HPDE6-E6E7 (cell line): ENCODE data around the gene PANK3.
A peak's percentile ranks its signal among the peaks of the same experiment; 100 is the strongest.
"Not testable (repeated sequence)": the region's sequence is repeated elsewhere in the genome, so short reads cannot be mapped to it uniquely, and the experiment has no call there.

Experiments
- DNase-seq: peaks from one replicate; pipeline ENCODE4 v3.0.0; 2011; ENCODE audit warnings: missing footprints; ENCODE audit errors: extremely low spot score

The PANK3 gene

DNA sequence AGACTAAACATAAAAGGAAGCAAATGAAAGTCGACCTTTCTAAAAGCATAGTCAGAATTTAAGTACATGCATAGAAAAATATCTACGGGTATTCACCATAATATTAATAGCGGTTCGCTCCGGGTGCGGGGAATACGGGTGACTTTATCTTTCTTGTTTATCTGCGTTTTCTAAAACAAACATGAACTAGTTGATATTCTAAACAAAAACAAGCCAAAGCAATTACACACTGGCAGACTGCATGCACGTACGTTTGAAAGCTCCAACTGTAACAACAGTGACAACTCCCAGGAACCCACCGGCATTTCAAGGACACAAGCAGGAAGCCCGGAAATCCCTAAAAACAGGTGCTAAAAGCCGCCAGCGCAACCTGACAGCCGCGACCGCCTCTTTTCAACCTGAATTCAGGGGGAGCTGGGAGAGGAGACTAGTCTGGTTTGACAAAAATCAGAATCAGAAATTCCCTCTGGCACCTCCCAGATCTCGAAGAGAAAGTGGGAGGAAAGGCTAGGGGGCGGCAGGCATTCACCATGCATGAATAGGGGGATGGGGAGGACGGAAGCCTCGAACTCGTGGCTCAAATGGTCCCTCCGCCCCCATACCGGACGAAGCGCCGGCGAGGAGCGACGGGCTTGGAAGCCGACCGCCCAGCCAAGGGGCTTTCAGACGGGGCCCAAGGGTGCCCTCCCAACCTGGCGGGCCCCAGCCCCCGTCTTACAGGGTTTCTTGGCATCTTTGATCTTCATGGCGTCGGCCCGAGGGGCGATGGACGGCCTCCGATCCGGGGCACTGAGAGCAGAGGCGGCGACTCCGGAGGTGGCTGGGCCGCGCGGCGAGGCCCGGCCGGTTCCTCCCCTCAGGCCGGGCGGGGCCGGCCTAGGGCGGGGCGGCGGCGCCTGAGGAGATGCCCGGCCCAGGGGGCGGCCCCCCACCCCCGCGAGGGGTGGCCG is at the start of gene PANK3:
PANK3 (minus strand) TSS at position 831 of the 950 bp plus-strand sequence; CDS start at position 746, 85 bp downstream.
- peak; percentile 67 for DNase-seq

DNA sequence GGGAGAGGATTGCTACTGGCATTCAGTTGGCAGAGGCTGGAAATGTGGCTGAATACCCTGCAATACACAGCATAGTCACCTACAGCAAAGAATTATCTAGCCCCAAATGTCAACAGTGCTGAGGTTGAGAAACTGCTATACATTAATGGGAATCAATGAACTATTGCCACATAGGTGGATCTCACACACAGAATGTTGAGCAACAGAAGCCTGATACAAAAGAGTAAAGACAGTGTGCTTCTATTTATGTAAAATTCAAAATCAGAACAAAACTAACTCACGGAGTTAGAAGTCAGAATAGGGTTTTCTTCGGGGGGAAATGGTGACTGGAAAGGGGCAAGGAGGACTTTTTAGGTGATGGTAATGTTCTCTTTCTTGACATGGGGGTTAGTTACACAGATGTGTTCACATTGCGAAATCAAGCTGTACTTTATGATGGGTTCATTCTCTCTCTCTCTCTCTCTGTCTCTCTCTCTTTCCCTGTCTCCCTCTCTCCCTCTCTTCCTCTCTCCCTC is 45.7 kb upstream of the PANK3 start:
- no peak for DNase-seq

DNA sequence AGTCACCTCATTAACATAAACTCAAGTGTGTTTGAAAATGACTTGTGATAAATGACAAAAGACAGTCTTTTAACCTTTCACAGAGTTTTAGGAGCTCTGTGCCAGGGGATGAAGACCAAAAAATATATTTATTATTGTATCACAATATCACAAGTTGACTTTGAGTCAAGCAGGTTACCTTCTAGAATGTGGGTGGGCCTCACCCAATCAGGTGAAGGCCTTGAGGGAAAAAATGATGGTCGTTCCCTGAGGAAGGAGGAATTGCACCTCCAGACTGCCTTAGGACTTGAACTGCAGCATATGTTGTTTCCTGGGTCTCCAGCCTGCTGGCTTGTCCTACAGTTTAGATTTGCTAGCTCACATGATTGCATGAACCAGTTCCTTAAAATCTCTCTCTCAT is 41.6 kb upstream of the PANK3 start:
- DNase-seq = no peak

DNA sequence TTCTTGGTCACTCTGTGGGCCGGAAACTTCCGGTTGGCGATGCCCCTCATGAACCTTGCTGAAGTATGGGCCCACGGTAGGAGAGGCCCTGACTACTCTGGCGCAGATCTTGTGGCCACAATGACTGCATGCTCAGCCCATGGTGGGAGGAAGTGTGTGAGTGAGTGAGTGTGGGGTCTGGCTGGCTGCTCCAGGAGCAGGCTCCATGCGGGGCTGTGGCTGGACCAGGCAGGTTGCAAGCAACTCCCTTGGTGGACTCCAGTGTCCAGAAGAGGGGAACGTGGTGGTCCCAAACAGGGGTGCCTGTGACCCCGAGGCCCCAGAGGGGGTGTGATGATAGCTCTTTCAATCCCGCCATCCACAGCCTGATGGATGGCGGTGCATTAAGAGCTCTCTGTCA is 35.5 kb upstream of the PANK3 start:
- no peak for DNase-seq

DNA sequence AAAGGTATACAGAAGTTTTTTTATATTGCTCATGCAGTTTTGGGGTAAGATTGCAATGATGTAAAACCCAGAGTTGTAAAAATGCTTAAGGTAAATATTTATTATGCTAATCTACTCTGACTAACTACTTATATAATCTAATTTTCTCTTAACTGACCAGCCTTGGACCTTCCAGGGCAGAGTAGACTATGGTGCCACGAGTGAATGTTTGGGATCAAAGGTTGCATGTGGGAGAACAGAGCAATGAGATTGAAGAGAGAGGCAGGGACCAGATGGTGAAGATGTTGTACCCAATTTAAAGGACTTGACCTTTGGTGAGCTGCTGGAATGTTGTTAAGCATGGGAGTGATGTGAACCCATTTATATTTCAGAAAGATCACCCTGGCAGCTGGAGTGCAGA is 34.8 kb upstream of the PANK3 start:
- no peak for DNase-seq

DNA sequence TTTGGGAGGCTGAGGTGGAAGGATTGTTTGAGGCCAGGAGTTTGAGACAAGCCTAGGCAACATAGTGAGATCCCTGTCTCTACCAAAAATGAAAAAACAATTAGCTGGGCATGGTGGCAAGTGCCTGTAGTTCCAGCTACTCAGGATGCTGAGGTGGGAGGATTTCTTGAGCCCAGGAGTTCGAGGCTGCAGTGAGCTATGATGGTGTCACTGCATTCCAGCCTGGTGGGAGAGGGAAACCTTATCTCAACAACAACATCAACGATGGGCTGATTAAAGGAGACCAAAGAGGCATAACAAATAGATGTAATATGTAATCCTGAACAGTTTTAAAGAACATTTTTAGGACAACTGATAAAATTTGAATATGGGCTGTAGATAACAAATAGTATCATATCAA is 34.2 kb upstream of the PANK3 start:
- DNase-seq = no peak

DNA sequence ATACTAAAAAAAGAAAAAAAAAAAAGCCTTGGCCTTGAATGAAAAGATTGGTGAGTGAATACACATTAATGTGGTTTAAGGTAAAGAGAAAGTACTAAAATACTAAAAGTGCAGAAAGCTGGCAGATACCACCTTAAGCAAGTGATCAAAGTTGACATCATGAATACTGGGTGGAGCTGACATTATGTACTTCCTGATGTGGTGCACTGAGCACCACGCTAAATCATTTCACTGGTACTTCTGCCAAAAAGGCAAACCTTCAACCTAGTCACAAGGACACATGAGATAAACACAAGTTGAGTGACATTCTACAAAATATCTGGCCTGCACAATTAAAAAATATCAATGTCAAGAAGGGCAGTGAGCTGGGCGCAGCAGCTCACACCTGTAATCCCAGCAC is 33.8 kb upstream of the PANK3 start:
- DNase-seq = no peak

DNA sequence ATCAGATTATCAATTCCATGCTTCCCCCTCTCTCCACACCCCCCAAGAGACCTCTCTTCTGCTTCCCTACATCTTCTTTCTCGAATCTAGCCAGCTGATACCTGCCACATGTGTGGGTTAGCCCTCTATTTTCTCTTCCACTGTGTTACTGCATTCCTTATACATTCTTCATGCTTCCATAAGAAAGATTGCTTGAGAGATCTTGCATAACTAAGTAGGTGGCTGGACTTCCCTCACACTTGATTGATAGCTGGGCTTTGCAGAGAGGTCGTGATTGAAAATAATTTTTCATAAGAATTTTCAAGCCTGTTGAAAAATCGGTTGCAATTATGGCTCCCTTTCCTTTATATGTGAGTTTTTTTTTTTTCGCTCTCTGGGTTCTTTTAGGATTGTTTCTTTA is 33.0 kb upstream of the PANK3 start:
- DNase-seq = no peak

DNA sequence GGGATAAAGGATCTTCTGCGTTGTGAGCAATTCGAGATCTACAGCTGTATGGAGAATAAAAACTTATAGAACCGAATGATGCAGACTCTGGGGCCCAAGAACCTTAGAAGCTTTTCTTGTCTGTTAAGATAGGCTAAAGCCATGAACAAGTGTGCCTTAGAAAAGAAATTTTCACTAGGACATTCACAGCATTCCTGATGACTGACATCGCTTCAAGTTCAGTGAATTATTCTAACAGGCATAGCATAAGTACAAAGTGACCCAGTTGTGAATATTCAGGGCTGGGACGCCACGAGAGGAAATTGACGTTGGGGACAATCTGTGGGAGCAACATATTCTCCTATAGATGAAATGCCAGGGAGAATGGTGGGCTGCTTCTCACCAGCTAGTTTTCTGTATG is 32.0 kb upstream of the PANK3 start:
- no peak for DNase-seq

DNA sequence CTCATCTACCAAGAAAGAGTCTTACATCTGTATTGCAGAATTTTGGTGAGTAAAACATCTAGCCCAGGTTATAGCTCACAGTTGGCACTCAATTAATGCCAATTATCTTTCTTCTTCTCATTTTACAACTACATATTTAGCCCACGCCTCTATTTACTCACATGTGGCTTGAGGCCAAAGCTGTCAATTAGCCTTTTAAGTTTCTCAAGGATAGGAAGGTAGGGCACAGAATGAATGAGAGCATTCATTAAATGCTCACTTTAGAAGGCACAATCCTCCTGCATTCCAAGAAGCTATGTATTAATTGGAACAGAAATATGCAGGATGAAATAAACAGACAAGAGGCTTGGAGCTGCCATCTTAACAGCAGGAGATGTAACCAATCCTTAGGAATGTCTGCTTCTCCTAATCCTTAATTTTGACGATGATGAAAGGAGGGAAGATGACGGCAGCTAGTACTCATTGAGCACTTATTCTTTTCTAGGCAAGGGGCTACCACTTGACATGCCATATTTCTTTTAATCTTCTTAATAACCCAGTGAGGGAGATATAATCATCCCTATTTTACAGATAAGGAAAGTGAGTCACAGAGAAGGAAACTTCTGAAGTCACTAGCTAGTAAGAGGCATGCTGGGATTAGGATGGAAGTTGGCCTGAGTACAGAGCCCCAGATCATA is 30.8 kb upstream of the PANK3 start:
- no peak for DNase-seq

DNA sequence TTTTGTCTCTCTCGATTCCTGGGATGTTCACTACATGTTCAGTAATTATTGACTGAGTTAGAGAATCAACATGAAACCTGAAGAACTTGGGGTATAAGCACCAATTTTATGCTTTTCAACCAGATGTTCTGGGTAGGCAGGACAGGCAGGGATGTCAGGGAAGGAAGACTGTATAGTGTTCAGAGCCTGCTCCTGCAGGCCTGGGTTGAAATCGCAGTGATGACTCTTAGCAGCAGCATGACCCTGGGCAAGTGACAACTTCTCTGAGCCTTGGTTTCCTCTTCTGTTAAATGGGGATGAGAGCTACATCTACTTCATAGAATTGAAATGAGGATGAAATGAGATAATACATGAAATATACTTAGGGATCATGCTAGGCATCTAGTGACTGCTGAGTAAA is 29.7 kb upstream of the PANK3 start:
- no peak for DNase-seq

DNA sequence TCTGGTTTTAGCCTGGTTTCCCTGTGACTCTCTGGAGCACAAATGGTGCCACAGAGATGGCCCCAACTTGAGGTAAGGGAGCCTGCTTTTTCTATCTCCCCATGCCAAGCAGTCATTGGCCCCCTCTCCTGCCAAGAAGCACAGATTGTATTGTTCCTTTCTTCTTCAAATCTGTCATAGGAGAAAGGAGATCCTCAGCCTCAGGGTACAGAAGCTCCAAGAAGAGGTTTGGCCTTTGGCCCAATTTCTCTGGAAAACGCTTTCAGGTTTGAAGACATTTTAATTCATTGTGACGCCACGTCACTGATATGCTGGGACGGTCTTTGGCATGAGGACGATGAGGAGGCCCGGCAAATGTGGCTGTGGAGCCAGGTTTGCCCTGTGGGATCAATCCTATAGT is 29.2 kb upstream of the PANK3 start:
- no peak for DNase-seq

DNA sequence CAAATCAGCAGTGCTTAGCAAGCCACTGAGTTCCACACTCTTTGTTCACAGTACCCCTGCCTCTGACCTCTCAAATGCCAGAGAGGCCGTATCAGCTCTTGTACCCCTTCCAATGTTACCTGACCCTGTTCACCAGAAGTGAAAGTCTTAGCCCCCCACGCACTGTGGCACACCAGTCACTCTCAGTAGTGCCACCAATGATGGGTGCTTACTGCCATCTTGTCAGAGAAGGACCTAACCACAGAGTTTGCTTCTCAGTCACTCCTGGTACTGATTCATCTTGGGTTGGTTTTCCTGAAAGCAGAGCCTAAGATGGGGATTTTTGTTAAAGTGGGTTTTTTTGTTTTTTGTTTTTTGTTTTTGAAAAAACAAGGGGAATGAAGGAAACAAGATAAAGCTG is 28.8 kb upstream of the PANK3 start:
- DNase-seq = no peak

DNA sequence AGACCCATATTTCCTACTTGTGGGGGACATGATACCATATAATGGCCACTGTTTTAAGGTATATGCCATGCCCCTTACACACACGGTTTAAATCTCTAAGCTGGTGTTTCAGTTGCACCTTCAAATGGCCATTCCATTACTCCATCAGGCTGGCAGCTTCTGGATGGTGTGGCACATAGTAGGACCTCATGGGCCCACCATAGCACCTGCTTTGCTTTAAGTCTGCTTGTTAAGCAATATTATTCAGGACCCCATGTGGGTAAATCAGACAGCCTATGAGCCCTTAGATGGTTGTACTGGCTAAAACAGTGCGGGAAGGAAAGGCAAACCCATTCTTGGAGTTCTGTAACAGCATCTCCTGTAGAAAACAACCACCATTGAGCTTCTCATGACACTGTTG is 27.4 kb upstream of the PANK3 start:
- DNase-seq = no peak

DNA sequence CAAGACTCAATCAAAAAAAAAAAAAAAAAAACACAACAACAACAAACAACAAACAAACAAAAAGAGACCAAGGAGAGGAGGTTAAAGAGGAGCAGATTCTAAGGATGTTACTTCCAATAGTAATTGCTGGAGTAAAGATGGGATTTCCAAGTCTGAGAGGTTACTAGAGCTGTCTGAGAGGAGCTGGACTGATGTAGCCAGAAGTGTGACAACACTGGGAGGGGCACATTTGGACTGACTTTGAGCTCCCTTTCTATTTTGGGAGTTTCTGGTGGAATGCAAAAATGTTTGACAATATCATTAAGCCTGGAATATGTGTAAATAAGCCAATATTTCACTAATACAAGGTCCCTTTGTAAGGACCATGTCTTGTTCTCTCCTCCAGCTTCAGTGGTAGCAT is 25.3 kb upstream of the PANK3 start:
- DNase-seq = no peak

DNA sequence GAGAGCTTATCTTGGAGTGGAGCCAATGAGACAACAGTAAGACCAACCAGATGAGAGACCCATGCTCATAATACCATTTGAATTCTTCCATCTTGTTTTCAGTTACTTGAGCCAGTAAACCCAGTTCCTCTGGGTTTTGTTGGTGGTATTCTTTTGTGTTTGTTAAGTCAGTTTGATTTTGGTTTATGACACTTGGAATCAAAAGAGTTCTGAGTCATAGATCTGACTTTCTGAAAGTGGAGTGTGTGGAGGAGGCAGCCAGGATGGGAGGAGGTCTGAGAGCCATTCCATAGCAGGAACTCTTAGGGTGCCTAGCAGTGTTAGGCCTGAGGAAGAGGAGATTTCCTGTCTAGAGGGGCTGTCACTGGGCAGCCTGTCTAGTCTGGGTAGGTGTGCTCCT is 24.6 kb upstream of the PANK3 start:
- no peak for DNase-seq

DNA sequence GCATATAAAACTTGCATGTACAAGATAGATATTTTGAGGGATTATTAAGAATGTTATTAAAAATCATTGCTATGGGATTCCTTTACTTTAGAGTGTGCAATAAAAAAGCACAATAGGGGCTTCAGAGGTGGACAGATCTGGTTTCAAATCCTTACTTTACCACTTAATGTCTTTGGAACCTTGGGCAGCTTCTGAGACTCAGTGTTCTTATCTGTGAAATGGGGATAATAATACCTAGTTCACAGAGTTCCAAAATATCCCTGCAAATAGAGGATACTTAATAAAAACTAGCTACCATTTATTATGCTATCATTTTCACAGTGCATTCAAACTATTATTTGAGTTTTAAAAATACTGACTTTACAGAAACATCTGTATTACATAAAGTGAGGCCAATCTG is 23.3 kb upstream of the PANK3 start:
- no peak for DNase-seq

DNA sequence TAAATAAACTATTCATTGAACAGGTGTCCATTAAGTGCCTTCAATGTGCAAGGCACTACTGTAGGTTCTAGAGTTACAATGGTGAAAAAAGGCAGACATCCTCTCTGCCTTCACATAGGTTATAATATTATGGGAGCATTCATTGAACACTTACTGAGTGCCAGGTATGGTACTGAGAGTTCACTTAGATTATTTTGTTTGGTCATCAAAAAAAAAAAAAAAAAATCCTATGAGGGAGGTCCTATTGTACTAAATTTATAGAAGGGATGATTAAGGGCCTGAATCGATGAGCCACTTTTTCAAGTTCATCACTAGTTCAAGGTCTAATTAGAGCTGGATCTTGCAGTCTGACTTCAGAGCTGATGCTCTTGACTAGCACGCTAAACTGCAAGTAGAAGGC is 22.8 kb upstream of the PANK3 start:
- no peak for DNase-seq

DNA sequence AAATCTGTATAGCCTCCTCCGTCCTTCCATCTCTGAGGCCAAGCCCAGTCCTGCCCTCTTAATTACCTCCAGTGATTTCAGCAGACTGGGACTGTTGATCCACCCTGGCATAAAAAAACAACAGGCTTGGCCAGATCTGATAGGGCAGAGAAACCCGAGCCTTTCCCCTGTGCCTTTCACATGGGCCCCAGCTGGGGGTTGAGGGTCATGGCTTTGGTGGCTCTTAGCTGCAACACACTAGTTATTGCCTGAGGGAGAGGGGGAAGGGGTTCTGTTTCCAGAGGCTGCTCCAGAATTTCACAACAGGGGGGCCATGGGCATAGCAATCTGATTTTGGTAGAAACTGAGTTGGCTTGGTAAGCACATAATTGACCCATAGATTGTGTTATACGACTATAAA is 21.2 kb upstream of the PANK3 start:
- no peak for DNase-seq

DNA sequence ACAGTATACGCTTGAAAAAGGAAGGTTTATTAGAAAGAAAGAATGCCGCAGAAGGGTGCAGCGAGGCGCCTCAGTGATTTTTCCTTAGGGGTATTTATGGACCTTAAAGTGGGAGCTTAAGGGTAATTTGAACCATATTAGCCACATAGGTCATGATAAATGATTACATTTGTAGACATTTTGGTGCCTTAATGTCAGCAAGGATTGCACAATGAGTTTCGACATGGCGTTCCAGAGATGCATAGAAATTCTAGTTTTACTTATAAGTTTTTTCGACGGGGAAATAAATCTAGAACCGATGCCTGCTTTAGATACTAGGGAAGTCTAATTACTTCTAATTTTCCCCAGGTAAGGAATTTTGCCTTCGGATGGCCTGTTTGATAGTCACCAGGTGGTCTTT is 20.7 kb upstream of the PANK3 start:
- no peak for DNase-seq

DNA sequence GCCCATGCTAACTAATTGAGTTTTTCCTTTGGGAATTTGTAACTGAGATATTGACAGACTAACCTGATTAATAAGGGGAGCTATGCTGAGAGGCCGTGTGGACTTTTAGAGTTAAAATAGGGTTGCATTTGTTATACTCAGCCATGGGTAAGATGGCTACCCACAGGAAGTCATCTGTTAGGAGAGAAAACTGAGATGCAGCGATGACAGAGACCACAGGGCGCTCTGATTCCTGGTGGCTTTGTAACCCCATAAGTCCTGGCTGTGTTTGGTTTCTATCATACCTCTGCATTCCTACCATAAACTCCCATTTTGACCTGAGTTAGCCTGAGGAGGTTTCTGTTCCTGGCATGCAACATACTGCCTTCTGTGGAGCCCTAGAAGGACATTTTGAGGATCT is 19.5 kb upstream of the PANK3 start:
- no peak for DNase-seq

DNA sequence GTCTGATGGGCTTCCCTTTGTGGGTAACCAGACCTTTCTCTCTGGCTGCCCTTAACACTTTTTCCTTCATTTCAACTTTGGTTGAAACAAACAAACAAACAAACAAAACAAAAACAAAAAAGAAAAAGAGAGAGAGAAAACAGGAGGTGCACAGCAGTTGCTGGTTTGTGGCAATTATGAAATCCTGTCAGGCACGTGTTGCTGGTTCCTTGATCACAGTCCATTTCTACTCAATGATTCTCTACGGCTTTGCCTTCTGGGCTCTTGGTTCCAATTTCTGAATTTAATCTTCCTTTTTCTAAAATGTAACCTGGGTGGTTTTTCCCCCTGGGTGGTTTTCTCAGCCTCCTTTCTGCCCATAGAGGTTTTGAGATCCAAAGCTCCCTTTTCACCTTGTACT is 17.8 kb upstream of the PANK3 start:
- no peak for DNase-seq

DNA sequence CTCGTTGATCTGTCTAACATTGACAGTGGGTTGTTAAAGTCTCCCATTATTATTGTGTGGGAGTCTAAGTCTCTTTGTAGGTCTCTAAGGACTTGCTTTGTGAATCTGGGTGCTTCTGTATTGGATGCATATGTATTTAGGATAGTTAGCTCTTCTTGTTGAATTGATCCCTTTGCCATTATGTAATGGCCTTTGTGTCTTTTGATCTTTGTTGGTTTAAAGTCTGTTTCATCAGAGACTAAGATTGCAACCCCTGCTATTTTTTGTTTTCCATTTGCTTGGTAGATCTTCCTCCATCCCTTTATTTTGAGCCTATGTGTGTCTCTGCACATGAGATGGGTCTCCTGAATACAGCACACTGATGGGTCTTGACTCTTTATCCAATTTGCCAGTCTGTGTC is 17.0 kb upstream of the PANK3 start:
- DNase-seq = not testable (repeated sequence)
